ENCODE data around the gene C2CD4A.

Gene C2CD4A

DNA sequence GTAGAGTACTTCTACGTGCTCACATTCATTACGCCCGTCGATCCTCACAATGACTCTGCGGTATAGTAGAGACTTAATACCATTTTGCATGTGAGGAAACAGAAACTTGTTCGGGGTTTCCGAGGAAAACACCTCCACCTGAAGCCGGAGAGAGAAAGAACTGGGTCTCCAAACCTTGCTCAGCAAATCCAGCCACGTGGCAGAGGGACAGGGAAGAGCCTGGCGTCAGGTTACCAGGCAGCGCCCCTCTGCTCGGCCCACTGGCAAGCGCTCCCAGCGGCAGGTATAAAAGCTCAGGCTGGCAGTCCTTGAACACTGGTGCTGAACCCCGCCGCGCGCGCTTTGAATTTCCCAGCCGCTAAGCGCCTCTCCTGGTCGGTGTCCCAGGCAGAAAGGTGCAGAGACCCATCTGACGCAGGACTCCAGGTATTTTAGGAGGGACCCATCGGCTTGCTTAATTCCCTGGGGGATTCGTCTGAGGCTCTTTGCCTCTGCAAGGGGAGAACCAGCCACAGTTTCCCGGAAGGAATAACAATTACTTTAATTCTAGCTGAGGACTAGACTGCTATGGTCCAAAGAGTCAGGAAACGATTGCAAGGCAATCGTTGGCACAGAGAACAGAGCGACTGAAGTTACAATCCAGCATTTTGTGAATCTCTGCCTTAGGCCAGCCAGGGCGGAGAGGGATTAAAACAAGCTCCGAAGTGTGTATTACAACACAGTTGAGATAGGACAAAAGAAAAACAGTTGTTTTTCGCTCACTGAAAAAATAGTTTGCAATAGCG lies at the start of gene C2CD4A:
Gene C2CD4A, plus strand, starts transcription at position 315 of the 785 bp plus-strand sequence. CDS start 637 bp downstream, outside the sequence.
- Histone ChIP-seq H3K27me3 (ENCODE audit: control insufficient read depth in 2 of 2, insufficient read depth in 2 of 2, low read length in 2 of 2) (no peaks in the 10 kb centered on the region), H3K4me1 (ENCODE audit: control insufficient read depth in 2 of 2, insufficient read depth in 2 of 2, low read length in 2 of 2) (peaks cover 7 to 11% of the 10 kb centered on the region in 2 donors), H3K9me3 (ENCODE audit: control insufficient read depth in 2 of 2, low read length in 2 of 2) (no peaks in the 10 kb centered on the region), H3K27ac (ENCODE audit: low read depth in 2 of 2, low read length in 2 of 2) (no peak within 1 kb of the TSS), H3K4me3 (ENCODE audit: low read length in 2 of 2) (peak within 1 kb of the TSS; percentile 70 to 71), H3K9ac (ENCODE audit: low read depth in 1 of 2, low read length in 2 of 2) (peak within 1 kb of the TSS in 1 of 2 donors; percentile 38), H3K36me3 (ENCODE audit: control insufficient read depth in 2 of 2, insufficient read depth in 2 of 2, low read length in 2 of 2) (no peaks in the 10 kb centered on the region)

GRCh38 chr15:62020576-62021160 lies 46.1 kb upstream of the C2CD4A start:
- Histone ChIP-seq H3K27me3 (ENCODE audit: control insufficient read depth in 2 of 2, insufficient read depth in 2 of 2, low read length in 2 of 2) (no peaks in the 10 kb centered on the region), H3K9ac (ENCODE audit: low read depth in 1 of 2, low read length in 2 of 2) (no peak overlapping the region), H3K4me3 (ENCODE audit: low read length in 2 of 2) (no peak overlapping the region), H3K36me3 (ENCODE audit: control insufficient read depth in 2 of 2, insufficient read depth in 2 of 2, low read length in 2 of 2) (peaks cover 10 to 14% of the 10 kb centered on the region in 2 donors), H3K4me1 (ENCODE audit: control insufficient read depth in 2 of 2, insufficient read depth in 2 of 2, low read length in 2 of 2) (no peaks in the 10 kb centered on the region), H3K9me3 (ENCODE audit: control insufficient read depth in 2 of 2, low read length in 2 of 2) (peaks cover 0 to 3% of the 10 kb centered on the region in 2 donors), H3K27ac (ENCODE audit: low read depth in 2 of 2, low read length in 2 of 2) (no peak overlapping the region)

GRCh38 chr15:62021991-62022600 lies 44.7 kb upstream of the C2CD4A start:
- peaks cover 10 to 14% of the 10 kb centered on the region in 2 donors for H3K36me3 ChIP-seq (ENCODE audit: control insufficient read depth in 2 of 2, insufficient read depth in 2 of 2, low read length in 2 of 2)
- H3K9ac ChIP-seq (ENCODE audit: low read depth in 1 of 2, low read length in 2 of 2) = no peak overlapping the region
- no peaks in the 10 kb centered on the region for H3K27me3 ChIP-seq (ENCODE audit: control insufficient read depth in 2 of 2, insufficient read depth in 2 of 2, low read length in 2 of 2)
- no peak overlapping the region for H3K27ac ChIP-seq (ENCODE audit: low read depth in 2 of 2, low read length in 2 of 2)
- no peak overlapping the region for H3K4me3 ChIP-seq (ENCODE audit: low read length in 2 of 2)
- no peaks in the 10 kb centered on the region for H3K4me1 ChIP-seq (ENCODE audit: control insufficient read depth in 2 of 2, insufficient read depth in 2 of 2, low read length in 2 of 2)
- peaks cover 0 to 3% of the 10 kb centered on the region in 2 donors for H3K9me3 ChIP-seq (ENCODE audit: control insufficient read depth in 2 of 2, low read length in 2 of 2)

DNA sequence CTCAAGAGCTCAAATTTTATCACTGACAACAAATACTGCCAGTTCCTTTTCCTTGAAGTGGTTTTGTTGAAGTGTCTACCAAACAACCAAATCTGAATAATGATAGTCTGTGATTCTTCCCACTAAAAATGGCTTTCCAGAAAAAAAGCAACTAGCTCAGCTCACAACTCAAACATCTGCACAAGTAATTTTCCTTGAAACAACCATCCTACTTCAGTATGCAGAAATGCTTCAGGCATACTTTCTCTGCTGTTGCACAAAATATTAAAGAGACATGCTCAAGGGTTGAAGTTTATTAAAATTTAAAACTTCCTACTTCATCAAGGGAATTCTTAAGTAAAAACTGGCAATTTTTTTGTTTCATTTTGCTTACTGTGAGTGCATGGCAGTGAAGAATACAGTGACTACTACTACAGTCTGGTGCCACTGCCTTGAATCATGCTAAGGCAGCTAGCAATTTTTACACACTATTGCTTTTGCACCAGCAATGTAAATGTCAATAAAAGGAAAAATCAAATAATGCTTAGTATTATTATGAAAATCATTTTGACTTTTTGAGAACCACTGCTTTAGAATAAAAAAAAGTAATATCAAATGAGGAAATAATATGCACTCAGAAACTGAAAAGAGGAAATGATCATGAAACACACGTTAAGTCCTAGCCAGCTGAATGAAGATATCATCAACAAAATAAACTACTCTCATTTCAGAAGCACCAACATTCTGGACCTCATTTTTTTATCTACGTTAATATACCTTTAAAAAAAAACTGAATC lies 40.1 kb upstream of the C2CD4A start:
- Histone ChIP-seq H3K36me3 (ENCODE audit: control insufficient read depth in 2 of 2, insufficient read depth in 2 of 2, low read length in 2 of 2) (peaks cover 10 to 15% of the 10 kb centered on the region in 2 donors), H3K9ac (ENCODE audit: low read depth in 1 of 2, low read length in 2 of 2) (no peak overlapping the region)

GRCh38 chr15:62027263-62027565 lies 39.6 kb upstream of the C2CD4A start:
- H3K4me1 ChIP-seq (ENCODE audit: control insufficient read depth in 2 of 2, insufficient read depth in 2 of 2, low read length in 2 of 2) = no peaks in the 10 kb centered on the region
- no peak overlapping the region for H3K27ac ChIP-seq (ENCODE audit: low read depth in 2 of 2, low read length in 2 of 2)
- H3K9me3 ChIP-seq (ENCODE audit: control insufficient read depth in 2 of 2, low read length in 2 of 2) = no peaks in the 10 kb centered on the region
- peaks cover 10 to 15% of the 10 kb centered on the region in 2 donors for H3K36me3 ChIP-seq (ENCODE audit: control insufficient read depth in 2 of 2, insufficient read depth in 2 of 2, low read length in 2 of 2)
- H3K4me3 ChIP-seq (ENCODE audit: low read length in 2 of 2) = no peak overlapping the region
- H3K27me3 ChIP-seq (ENCODE audit: control insufficient read depth in 2 of 2, insufficient read depth in 2 of 2, low read length in 2 of 2) = no peaks in the 10 kb centered on the region
- no peak overlapping the region for H3K9ac ChIP-seq (ENCODE audit: low read depth in 1 of 2, low read length in 2 of 2)

More for the DNA sequence above, 40.1 kb upstream of the C2CD4A start:
- no peak overlapping the region for H3K27ac ChIP-seq (ENCODE audit: low read depth in 2 of 2, low read length in 2 of 2)
- H3K27me3 ChIP-seq (ENCODE audit: control insufficient read depth in 2 of 2, insufficient read depth in 2 of 2, low read length in 2 of 2) = no peaks in the 10 kb centered on the region
- no peaks in the 10 kb centered on the region for H3K9me3 ChIP-seq (ENCODE audit: control insufficient read depth in 2 of 2, low read length in 2 of 2)
- H3K4me3 ChIP-seq (ENCODE audit: low read length in 2 of 2) = no peak overlapping the region
- H3K4me1 ChIP-seq (ENCODE audit: control insufficient read depth in 2 of 2, insufficient read depth in 2 of 2, low read length in 2 of 2) = no peaks in the 10 kb centered on the region

- H3K36me3 ChIP-seq (ENCODE audit: control insufficient read depth in 2 of 2, insufficient read depth in 2 of 2, low read length in 2 of 2) = peaks cover 10 to 11% of the 10 kb centered on the region in 2 donors
- no peak overlapping the region for H3K27ac ChIP-seq (ENCODE audit: low read depth in 2 of 2, low read length in 2 of 2)
- no peak overlapping the region for H3K4me3 ChIP-seq (ENCODE audit: low read length in 2 of 2)
- no peaks in the 10 kb centered on the region for H3K4me1 ChIP-seq (ENCODE audit: control insufficient read depth in 2 of 2, insufficient read depth in 2 of 2, low read length in 2 of 2)
- H3K9me3 ChIP-seq (ENCODE audit: control insufficient read depth in 2 of 2, low read length in 2 of 2) = no peaks in the 10 kb centered on the region
- no peak overlapping the region for H3K9ac ChIP-seq (ENCODE audit: low read depth in 1 of 2, low read length in 2 of 2)
- no peaks in the 10 kb centered on the region for H3K27me3 ChIP-seq (ENCODE audit: control insufficient read depth in 2 of 2, insufficient read depth in 2 of 2, low read length in 2 of 2)
Measured at GRCh38 chr15:62027916-62028315, 38.9 kb upstream of the C2CD4A start.

DNA sequence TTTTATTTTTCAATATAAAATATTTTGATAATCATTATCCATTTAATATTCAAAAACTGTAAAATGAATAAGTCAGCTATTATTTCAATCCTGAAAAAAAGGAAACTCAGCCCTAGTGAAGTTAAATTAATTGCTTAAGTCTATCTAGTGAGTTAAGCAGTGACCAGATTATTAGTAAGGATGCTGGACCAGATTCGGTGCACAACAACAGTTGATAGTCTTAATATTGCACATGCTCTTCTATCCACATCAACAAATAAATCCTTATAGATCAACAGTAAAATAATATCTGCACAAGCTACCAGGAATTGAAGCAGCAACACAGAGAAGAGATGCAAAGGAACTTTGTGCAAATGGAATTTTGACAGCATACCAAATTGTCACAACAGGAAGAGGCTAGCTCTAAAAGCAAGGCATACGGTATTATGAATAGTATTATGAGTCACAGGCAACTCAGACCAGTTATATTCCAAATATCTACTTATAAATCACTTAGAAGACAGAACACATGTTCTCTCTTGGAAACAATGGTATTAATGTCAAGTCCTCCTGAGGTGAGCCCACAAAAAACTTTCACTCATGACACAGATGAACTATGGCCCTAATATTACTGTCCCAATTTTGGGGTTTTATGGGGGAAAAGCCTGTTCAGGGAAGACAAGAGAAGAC lies 31.4 kb upstream of the C2CD4A start:
- Histone ChIP-seq H3K4me1 (ENCODE audit: control insufficient read depth in 2 of 2, insufficient read depth in 2 of 2, low read length in 2 of 2) (no peaks in the 10 kb centered on the region), H3K27ac (ENCODE audit: low read depth in 2 of 2, low read length in 2 of 2) (no peak overlapping the region), H3K9ac (ENCODE audit: low read depth in 1 of 2, low read length in 2 of 2) (no peak overlapping the region), H3K27me3 (ENCODE audit: control insufficient read depth in 2 of 2, insufficient read depth in 2 of 2, low read length in 2 of 2) (no peaks in the 10 kb centered on the region), H3K9me3 (ENCODE audit: control insufficient read depth in 2 of 2, low read length in 2 of 2) (no peaks in the 10 kb centered on the region), H3K4me3 (ENCODE audit: low read length in 2 of 2) (no peak overlapping the region), H3K36me3 (ENCODE audit: control insufficient read depth in 2 of 2, insufficient read depth in 2 of 2, low read length in 2 of 2) (peaks cover 6 to 11% of the 10 kb centered on the region in 2 donors)

DNA sequence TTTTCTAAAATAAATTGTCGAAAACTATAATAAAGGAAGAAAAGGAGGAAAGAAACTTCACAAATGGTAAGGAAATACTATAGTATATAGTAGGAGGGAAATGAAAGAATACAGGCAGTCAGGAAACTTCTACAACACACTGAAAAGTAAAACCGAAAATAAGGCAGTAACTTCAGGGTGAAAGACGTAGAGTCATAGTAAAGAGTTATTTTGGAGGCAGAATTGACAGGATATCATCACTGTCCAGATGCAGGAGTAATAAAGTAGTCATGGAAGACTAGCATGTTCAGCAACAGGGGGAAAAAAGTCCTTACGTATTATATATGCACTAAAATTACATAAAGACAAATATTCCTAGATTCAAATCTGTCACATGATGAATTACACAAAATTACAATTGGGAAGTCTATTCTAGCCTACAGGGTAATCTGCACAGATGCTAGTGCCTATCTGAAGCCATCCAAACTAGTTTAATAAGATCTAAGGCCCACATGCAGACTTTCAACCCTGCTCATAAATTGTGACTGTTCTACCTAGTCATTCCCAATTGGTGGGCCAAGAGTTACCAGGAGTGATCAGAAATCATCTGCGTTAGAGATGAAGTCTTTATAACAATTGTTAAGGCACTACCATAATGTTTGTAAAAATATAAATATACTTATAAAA lies 20.6 kb upstream of the C2CD4A start:
- Histone ChIP-seq H3K9ac (ENCODE audit: low read depth in 1 of 2, low read length in 2 of 2) (no peak overlapping the region), H3K27ac (ENCODE audit: low read depth in 2 of 2, low read length in 2 of 2) (no peak overlapping the region), H3K4me1 (ENCODE audit: control insufficient read depth in 2 of 2, insufficient read depth in 2 of 2, low read length in 2 of 2) (peaks cover 11% of the 10 kb centered on the region in 2 donors), H3K9me3 (ENCODE audit: control insufficient read depth in 2 of 2, low read length in 2 of 2) (no peaks in the 10 kb centered on the region), H3K4me3 (ENCODE audit: low read length in 2 of 2) (peak overlapping the region in 1 of 2 donors; percentile 4), H3K27me3 (ENCODE audit: control insufficient read depth in 2 of 2, insufficient read depth in 2 of 2, low read length in 2 of 2) (no peaks in the 10 kb centered on the region), H3K36me3 (ENCODE audit: control insufficient read depth in 2 of 2, insufficient read depth in 2 of 2, low read length in 2 of 2) (no peaks in the 10 kb centered on the region)

- H3K4me1 ChIP-seq (ENCODE audit: control insufficient read depth in 2 of 2, insufficient read depth in 2 of 2, low read length in 2 of 2) = peaks cover 11 to 13% of the 10 kb centered on the region in 2 donors
- H3K36me3 ChIP-seq (ENCODE audit: control insufficient read depth in 2 of 2, insufficient read depth in 2 of 2, low read length in 2 of 2) = no peaks in the 10 kb centered on the region
- H3K4me3 ChIP-seq (ENCODE audit: low read length in 2 of 2) = no peak overlapping the region
- no peak overlapping the region for H3K27ac ChIP-seq (ENCODE audit: low read depth in 2 of 2, low read length in 2 of 2)
- H3K27me3 ChIP-seq (ENCODE audit: control insufficient read depth in 2 of 2, insufficient read depth in 2 of 2, low read length in 2 of 2) = no peaks in the 10 kb centered on the region
- H3K9me3 ChIP-seq (ENCODE audit: control insufficient read depth in 2 of 2, low read length in 2 of 2) = no peaks in the 10 kb centered on the region
- H3K9ac ChIP-seq (ENCODE audit: low read depth in 1 of 2, low read length in 2 of 2) = no peak overlapping the region
Measured at GRCh38 chr15:62047282-62047827, 19.4 kb upstream of the C2CD4A start.

All from mucosa of rectum (tissue), 2 donors.